Mesothelial cell of epicardium (in vitro differentiated cells): ENCODE results near the gene CCDC197. TPM values are rescaled to one million over a fixed set of nuclear protein-coding genes. Genes with fewer than 3 reads are reported as not detected.

ENCODE experiments used
- DNase-seq, 2 experiments: peaks; one replicate each; pipeline ENCODE4 v3.0.0; 2021; ENCODE audit warnings: low spot score in 2 of 2; ENCODE audit not compliant: unreplicated experiment in 2 of 2
- H3K27ac Mint-ChIP-seq: 2 replicates; pipeline ENCODE4 v1.8.0; 2021; ENCODE audit warnings: mixed read lengths
- H3K27me3 Mint-ChIP-seq: 2 replicates; pipeline ENCODE4 v1.8.0; 2021; ENCODE audit warnings: low read depth, mixed read lengths
- H3K36me3 Mint-ChIP-seq: 2 replicates; pipeline ENCODE4 v1.8.0; 2021; ENCODE audit warnings: mixed read lengths
- H3K4me1 Mint-ChIP-seq: 2 replicates; pipeline ENCODE4 v1.8.0; 2021; ENCODE audit warnings: mixed read lengths
- H3K4me3 Mint-ChIP-seq: 2 replicates; pipeline ENCODE4 v1.8.0; 2021; ENCODE audit warnings: mild to moderate bottlenecking, moderate library complexity, mixed read lengths
- H3K9me3 Mint-ChIP-seq: 2 replicates; pipeline ENCODE4 v1.8.0; 2021; ENCODE audit warnings: mixed read lengths
- total RNA-seq: library from RNA; stranded (reverse); gene quantifications from 3 replicates; pipeline ENCODE4 v1.2.1, GENCODE V29; 2021
- TF ChIP-seq, protein P1 (sequence below): fragments of 200-600 bp; sonication (generic); IDR thresholded peaks from one replicate; pipeline ENCODE4 v1.5.0; 2021; ENCODE audit warnings: antibody characterized with exemption; ENCODE audit not compliant: unreplicated experiment

CCDC197 gene
- total RNA-seq, 1 donor from 2014 or later: not detected

DNA sequence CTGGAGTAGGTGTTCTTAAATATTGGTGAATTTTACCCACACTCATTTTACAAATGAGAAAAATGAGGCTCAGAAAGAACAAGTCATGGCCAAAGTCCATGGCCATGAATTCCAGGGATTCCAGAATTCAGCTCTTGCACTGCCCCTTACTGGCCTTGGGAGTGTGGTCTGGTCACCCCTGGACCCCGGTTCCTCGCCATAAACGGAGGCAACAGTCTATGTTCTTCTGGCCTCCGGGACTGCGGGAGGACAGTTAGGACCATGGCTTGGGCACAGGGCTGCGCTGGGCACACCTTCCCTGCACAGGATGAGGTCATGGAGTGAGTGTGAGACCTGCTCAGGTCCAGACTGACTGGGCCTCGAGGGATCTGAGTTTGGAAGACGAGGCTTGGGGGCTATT lies 6.9 kb downstream of the CCDC197 start:
- no peaks in the 10 kb centered on the region for H3K9me3 Mint-ChIP-seq
- H3K27me3 Mint-ChIP-seq: peaks cover 24% of the 10 kb centered on the region
- H3K4me3 Mint-ChIP-seq: no peak overlapping the region
- no peaks in the 10 kb centered on the region for H3K36me3 Mint-ChIP-seq
- H3K4me1 Mint-ChIP-seq: peaks cover 2% of the 10 kb centered on the region
- TF ChIP-seq, protein P1, sequence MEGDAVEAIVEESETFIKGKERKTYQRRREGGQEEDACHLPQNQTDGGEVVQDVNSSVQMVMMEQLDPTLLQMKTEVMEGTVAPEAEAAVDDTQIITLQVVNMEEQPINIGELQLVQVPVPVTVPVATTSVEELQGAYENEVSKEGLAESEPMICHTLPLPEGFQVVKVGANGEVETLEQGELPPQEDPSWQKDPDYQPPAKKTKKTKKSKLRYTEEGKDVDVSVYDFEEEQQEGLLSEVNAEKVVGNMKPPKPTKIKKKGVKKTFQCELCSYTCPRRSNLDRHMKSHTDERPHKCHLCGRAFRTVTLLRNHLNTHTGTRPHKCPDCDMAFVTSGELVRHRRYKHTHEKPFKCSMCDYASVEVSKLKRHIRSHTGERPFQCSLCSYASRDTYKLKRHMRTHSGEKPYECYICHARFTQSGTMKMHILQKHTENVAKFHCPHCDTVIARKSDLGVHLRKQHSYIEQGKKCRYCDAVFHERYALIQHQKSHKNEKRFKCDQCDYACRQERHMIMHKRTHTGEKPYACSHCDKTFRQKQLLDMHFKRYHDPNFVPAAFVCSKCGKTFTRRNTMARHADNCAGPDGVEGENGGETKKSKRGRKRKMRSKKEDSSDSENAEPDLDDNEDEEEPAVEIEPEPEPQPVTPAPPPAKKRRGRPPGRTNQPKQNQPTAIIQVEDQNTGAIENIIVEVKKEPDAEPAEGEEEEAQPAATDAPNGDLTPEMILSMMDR: no peak
- no peak overlapping the region for H3K27ac Mint-ChIP-seq
- no peak for DNase-seq

DNA sequence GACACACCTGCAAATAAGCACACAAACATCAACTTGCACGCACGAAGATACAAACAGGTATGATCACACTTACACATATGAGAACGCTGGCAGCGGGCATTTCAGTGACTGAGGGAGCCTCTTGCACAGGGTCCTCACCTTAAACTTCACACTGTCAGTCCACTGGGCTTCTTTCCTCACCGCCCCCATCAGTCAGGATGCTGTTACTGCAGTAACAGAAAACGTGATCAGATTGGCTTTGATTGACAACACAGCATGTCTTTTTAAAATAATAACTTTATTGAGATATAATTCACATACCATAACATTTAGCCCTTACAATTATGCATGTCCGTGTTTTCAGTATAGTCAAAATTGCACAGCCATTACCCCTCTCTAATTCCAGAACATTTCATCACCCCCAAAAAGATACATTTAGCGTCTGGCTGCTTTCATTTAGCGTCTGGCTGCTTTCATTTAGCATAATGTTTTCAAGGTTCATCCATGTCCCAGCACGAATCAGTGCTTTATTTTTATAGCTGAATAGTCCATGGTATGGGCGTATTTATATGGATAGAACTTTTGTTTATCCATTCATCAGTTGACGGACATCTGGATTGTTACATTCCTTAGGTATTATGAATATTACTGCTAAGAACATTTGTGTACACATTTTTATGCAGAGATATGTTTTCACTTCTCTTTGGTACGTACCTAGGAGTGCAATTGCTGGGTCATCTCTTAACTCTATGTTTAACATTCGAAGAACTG lies 8.4 kb downstream of the CCDC197 start:
- no peaks in the 10 kb centered on the region for H3K9me3 Mint-ChIP-seq
- peaks cover 24% of the 10 kb centered on the region for H3K27me3 Mint-ChIP-seq
- H3K4me3 Mint-ChIP-seq: no peak overlapping the region
- H3K36me3 Mint-ChIP-seq: no peaks in the 10 kb centered on the region
- peaks cover 6% of the 10 kb centered on the region for H3K4me1 Mint-ChIP-seq
- DNase-seq: no peak
- TF ChIP-seq, protein P1: peak; percentile 43
- no peak overlapping the region for H3K27ac Mint-ChIP-seq

DNA sequence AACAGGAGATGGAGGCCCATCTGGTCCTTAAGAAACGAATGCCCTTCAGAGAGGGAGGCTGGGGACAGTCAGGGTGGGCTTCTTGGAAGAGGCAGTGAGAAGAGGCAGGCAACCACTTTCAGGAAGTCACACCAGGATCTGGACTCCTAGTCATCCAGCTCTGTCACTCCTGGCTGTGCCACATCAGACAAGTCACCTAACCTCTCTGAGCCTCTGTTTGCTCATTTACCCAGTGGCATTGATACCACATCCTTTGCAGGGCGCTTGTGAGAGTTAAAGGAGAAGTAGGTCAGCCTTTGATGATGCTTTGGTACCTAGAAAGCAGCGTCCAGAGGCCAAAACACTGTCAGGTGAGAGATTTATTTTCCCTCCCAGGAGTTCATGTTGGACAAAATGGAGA lies 11.1 kb downstream of the CCDC197 start:
- peaks cover 17% of the 10 kb centered on the region for H3K27me3 Mint-ChIP-seq
- DNase-seq: no peak
- no peak overlapping the region for H3K27ac Mint-ChIP-seq
- no peaks in the 10 kb centered on the region for H3K9me3 Mint-ChIP-seq
- no peak overlapping the region for H3K4me3 Mint-ChIP-seq
- H3K4me1 Mint-ChIP-seq: peaks cover 10% of the 10 kb centered on the region
- no peaks in the 10 kb centered on the region for H3K36me3 Mint-ChIP-seq
- TF ChIP-seq, protein P1: no peak

DNA sequence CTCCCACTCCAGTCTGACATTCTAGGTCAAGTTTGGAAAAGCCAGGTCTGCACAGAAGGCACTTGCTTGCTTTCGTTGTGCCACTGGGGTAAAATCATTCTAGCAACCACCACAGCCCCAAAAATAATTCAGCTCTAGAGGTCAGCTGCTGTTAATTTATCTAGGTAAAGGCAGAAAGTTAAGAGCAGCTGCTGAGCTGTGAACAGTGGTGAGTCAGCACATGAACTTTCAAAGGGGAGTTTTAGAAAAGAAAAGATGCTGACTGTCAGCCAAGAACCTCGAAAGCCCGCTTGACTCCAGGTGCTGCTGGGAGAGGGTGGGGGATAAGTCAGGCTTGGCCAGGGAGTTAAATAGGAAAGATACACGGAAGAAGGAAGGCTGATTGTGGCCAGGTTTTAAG lies 12.7 kb downstream of the CCDC197 start:
- TF ChIP-seq, protein P1: no peak
- H3K27ac Mint-ChIP-seq: no peak overlapping the region
- H3K4me3 Mint-ChIP-seq: no peak overlapping the region
- H3K9me3 Mint-ChIP-seq: no peaks in the 10 kb centered on the region
- H3K4me1 Mint-ChIP-seq: peaks cover 13% of the 10 kb centered on the region
- DNase-seq: no peak
- H3K27me3 Mint-ChIP-seq: peaks cover 10% of the 10 kb centered on the region
- H3K36me3 Mint-ChIP-seq: no peaks in the 10 kb centered on the region

DNA sequence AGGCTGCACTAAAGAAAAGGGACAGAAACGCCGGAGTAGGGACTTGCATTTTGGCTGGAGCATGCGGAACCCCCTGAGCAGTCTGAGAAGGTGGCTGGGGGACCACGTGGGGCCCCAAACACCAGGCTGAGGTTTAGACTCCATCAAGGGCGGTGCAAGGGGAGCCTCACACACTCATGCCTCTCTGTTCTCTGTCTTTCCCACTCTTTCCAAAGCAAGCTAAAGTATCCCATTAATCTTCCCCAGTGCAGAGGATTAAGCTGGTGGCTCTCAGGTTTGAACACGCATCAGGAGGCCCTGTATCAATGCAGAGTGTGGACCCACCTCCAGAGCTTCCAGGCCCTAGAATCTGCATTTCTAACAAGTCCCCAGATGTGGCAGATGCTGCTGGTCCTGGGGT lies 13.5 kb downstream of the CCDC197 start:
- H3K4me3 Mint-ChIP-seq: no peak overlapping the region
- TF ChIP-seq, protein P1: no peak
- H3K27me3 Mint-ChIP-seq: peaks cover 4% of the 10 kb centered on the region
- no peak overlapping the region for H3K27ac Mint-ChIP-seq
- no peaks in the 10 kb centered on the region for H3K36me3 Mint-ChIP-seq
- DNase-seq: no peak
- peaks cover 13% of the 10 kb centered on the region for H3K4me1 Mint-ChIP-seq
- H3K9me3 Mint-ChIP-seq: no peaks in the 10 kb centered on the region
